GM19351 (cell line): ENCODE results near the gene RHO.
"Not testable (repeated sequence)": the region's sequence is repeated elsewhere in the genome, so short reads cannot be mapped to it uniquely, and the experiment has no call there.

Experiments
- ATAC-seq: cut with Tn5 transposase; IDR thresholded peaks from one replicate; pipeline ENCODE4 v1.9.1; 2021; ENCODE audit warnings: mild to moderate bottlenecking, moderate library complexity; ENCODE audit not compliant: unreplicated experiment

The RHO gene

DNA sequence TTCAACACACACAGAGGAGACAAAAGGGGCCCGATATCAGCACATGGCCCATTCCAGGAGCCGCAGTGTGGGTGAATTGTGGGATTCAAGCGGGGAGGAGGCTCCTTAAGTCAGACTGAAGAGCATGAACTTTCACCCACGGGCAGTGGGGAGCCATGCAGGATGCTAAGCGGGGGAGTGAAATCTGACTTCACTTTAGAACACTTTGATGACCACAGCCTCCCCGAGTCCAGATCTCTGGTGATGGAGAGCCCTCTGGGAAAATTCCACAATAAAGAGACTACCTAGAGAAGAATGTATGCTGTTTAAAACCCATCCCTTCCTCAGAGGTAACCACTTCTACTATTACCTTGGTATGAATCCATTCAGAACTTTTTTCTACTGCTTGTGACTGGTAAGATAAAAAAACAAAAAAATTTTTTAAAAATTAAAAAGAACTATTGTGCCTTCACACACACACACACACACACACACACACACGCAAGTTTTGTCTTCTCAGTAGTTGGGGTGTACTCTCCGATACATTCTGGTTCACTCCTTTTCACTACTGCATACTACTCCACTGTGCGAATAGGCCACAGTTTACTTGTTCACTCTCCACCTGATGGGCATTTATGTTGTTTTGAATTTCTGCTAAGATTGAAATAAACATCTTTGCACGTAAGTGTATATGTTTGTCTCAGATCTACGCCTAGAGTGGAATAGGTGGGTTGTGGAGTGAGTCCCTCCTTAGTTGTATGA lies 12.5 kb downstream of the RHO start:
- ATAC-seq, result no peak

DNA sequence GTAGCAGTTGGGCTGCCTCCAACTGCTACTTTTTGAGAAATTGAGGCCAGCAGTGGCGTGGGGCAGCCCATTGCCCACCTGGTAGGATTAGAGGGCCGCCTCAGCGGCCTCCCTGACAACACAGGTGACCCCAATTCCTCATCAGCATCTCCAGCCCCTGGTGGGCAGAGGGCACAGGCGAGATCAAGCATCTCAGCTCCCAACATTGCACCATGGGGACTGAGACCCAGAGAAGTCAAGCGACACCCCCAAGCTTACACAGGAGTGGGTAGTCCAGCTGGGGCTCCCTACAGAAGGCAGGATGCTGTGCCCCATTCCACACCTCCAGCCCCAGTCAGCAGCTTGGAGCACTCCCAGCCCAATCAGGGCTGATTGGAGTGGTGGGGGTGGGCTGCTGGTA lies 14.3 kb downstream of the RHO start:
- no peak for ATAC-seq

DNA sequence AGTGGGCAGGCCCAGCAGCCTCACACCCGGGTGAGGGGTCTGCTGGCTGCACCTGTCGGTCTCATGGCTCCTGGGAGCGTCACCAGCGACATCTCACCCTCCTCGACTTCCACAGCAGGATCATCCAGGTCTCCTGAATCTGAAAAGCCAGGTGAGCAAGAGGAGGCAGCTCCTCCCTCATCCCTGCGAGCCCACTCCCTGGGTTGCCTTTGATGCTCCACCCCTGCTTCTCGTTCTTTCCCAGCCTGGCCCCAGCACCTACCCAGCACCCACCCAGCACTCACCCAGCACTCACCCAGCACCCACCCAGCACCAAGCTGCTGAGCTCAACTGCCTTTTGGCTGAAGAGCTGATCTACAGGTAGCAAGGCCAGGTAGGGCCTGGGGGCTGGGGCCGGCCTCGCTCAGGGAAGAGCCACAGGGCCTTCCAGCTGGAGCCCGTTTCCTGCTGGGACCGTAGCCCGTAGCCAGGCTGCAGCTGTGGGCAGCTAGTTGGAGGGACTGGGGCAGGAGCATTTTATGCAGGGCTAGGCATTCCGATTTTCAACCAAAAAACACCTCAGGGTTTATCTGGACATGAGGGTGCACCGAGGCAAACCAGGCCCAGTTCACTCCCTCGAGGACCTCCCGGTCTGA lies 14.8 kb downstream of the RHO start, which contains the start of gene H1-8:
H1-8 (plus strand) TSS at position 20 of the 635 bp plus-strand sequence; CDS start at position 64, 44 bp downstream.
- ATAC-seq, result no peak

DNA sequence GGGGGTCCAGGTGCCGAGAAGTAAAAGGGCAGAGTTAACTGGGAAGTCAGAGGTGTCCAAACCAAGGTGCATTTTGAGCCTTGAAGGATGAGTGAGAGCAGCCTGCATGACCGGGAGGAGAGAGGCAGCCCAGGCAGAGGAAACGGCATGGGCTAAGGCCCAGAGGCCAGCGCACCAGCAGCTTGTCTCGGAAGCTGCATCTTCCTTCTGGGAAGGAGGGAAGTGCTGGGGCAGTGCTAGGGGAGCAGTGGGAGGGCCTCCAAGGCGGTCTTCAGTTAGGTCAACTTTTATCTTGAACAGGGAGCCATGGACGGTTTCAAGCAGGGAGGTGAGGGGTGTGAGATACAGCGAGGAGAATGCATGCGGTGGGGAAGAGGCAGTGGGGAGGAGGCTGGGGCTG lies 15.6 kb downstream of the RHO start:
- ATAC-seq, result no peak

DNA sequence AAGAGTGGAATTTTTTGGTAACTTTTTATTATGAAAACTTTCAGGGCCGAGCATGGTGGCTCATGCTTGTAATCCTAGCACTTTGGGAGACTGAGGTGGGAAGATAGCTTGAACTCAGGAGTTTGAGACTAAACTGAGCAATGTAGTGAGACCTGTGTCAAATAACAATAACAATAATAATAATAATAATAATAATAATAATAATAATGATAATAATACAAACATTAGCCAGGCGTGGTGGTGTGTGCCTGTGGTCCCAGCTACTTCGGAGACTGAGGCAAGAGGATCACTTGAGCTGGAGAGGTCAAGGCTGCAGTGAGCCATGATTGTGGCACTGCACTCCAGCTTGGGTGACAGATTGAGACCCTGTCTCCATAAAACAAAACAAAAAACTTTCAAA lies 17.5 kb downstream of the RHO start:
- ATAC-seq, result not testable (repeated sequence)

DNA sequence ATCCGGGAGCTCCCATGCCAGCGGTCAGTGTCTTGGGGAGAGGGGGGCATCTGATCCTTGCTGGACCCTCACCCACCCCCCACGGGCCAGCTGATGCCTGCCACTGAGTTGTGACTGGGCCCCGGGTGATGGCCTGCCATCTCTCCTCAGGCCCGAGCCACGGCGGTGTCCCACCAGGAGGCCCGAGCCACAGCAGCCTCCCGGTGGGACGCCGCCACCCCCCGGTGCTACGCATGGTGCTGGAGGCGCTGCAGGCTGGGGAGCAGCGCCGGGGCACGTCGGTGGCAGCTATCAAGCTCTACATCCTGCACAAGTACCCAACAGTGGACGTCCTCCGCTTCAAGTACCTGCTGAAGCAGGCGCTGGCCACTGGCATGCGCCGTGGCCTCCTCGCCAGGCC lies 18.8 kb downstream of the RHO start:
- ATAC-seq, result no peak

DNA sequence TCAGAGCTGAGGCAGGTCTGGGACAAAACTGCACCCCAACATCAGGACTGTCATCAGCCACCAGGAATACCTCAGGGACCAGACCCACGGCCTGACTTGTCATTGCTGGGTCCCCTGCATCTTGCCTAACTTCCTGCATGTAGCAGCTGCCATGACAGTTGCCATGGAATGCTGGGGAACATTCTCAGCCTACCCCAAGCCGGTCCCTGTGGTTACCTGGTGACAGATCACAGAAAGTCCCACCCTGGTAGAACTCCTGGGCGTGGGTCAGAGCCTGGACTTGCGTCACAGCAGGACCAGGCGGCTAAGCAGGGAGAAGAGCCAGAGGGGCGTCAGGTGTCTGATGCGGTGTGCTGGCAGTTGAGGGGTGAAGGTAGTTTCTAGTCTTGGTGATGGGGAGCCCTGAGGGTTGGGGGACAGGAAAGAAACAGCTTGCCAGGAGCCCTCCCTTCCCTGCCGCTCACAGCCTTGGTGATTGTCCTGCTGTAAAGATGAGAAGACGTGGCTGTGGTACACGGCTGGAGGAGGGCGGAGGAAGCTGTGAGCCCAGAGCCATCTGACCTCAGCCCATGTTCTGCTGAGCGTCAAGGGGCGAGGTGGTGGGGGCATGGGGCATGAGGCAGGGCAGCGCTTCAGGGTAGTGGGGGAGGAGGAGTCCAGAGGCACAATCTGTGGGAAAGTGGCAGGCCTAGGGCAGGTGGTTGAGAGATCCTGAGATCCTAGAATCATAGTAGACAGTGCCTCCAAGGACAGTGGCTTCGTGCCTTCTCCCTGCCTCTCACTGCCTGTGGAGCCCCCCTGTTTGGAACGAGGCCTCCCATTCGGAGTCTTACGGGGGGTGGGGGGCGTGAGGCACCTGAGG lies 19.9 kb downstream of the RHO start:
- no peak for ATAC-seq

DNA sequence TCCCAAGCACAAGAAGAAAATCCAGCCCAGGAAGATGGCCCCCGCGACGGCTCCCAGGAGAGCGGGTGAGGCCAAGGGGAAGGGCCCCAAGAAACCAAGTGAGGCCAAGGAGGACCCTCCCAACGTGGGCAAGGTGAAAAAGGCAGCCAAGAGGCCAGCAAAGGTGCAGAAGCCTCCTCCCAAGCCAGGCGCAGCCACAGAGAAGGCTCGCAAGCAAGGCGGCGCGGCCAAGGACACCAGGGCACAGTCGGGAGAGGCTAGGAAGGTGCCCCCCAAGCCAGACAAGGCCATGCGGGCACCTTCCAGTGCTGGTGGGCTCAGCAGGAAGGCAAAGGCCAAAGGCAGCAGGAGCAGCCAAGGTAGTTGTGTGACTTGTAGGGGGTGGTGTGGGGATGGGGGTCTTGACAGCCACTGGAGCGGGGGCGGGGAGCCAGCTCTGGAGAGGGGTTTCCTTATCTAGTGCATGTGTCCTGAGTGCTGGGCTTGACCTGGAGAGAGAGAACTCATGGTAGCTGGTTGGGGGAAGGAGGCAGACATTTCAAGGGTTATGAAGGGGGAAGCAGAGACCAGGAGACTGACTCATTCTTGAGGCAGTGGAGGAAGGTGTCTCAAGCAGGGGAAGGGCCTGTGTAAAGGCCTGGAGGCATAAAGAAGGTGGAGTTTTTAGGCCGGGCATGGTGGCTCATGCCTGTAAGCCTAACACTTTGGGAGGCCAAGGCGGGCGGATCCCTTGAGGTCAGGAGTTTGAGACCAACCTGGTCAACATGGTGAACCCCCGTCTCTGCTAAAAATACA lies 20.8 kb downstream of the RHO start:
- ATAC-seq, result no peak

DNA sequence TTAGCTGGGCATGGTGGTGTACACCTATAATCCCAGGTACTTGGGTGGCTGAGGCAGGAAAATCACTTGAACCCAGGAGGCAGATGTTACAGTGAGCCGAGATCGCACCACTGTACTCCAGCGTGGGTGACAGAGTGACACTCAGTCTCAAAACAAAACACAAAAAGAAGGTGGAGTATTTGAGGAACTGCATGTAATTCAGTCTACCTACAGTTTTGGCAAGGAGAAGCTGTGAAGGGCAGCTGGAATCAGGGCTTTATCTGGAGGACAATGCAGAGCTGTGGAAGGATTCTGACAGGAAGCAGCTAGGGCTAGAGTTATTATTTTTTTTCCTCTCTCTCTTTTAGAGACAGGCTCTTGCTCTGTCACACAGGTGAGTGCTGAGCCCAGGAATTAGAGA lies 21.4 kb downstream of the RHO start:
- no peak for ATAC-seq

DNA sequence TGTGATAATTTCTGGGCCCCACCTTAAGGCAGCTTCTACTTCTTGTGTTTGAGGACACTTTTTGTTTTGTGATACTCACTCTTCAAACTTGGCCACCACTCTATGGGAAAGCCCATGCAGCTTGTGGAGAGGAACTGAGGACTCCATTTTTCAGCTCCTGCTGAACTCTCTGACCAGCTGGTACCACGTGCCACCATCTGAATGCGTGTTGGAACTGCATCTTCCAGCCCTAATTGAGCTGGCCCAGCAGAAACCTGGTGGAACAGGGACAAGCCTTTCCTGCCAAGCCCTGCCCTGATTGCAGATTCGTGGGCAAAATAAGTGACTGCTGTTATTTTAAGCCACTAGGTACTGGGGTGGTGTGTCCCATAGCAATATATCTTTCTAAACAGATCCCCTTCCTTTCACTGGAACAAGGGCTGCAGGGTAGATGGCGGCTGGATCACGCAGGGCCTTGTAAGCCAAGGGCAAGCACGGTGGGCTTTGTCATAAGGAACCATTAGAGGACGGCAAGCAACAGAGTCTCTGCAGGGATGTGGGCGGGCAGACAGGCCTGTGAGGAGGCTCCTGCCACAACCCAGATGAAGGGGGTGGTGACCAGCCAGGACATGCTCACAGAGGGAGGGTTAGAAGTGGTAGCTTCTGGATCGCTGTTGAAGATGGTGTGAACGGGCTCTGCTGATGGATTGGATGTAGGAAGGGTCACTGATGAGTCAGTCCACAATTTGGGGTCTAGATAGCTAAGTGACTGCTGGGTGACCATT lies 24.0 kb downstream of the RHO start:
- no peak for ATAC-seq

DNA sequence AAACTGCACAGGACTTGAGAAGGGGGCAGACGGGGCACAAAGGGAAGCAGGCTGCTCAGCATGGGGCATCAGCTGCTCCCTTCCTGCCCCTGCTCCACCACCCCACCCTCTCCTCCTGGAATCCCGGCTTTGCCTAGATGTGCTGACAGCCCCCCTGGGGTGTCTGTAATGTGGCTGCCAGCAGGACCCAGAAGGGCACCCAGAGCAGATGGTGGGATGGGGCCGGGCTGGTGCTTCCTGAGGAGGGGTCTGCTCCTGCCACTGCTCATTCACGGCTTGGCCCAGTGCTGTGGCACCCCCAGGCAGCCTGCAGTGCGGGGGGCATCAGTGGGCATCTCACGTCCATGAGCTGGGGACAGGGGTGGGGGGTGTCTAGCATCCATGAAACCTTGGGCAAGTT lies 24.7 kb downstream of the RHO start:
- ATAC-seq, result no peak

DNA sequence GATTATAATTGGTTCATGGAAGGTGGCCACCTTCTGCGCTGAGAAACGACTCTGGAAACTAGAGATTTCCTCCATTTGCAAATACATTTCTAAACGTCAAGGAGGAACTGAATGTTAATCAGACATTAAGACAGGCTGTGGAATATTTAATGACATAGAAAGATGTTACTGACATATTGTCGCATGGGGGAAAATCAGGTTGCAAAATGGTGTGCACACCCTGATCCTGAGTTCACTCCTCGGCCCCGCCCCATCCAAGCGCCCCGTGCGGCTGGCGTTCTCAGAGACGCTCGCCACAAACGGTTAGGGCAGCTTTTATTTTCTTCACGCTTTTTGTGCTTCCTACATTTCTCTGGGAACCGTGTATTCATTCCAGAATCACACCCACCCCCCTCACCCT lies 25.3 kb downstream of the RHO start:
- no peak for ATAC-seq

DNA sequence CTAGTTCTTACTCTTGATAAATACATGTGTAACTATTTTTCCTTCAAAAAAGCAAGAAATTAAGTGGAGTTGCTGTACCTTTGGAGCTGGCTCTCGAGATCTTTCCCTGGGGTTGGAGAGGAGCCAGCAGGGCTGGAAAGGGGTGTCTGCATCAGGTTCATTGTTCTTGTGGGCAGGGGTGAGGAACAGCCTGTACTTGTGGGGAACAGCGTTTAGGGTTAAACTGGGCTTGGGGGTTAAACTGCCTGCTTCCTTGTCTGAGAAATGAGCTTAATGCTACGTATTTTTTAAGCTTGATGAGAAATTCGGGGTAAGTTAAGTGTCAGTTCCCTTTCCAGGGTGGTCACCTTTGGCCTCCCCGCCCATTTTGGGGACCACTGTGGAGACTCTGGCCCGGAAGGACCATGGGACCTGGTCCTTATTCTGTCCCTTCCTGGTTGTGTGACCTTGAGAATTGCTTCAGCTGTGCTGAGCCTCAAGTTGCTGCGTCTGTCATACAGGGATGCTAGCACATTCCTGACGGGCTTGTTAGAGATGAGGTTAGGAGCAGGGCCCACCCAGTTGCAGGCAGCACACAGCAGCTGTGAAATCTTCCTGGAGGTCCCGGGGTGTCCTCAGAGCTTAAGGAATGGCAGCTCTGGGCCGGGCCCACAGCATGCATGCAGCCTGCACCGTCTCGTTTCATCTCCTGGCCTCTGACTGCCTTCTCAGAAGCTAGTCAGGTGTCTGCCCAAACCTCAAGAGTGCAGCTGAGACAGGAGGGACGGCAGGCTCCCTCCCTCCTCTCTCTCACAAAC lies 26.1 kb downstream of the RHO start:
- ATAC-seq, result no peak

DNA sequence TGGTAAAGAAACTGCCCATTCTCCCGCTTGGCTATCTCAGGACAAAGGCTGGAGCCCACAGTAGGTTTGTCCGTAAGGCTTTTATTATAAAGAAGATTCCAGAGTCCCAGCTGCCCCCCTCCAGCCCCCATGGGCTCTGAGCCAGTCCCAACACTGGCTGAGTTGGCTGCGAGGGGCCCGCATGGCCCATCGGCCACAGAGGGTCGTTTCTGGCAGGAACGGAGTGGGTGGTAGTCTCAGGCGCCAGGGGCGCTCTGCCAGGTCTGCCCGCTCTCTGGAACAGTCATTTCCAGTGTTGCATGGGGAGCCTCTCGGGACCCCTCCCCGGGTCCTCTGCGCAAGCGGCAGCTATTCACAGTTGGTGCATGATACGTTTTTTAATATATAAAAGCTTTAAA lies 26.7 kb downstream of the RHO start:
- ATAC-seq, result no peak

DNA sequence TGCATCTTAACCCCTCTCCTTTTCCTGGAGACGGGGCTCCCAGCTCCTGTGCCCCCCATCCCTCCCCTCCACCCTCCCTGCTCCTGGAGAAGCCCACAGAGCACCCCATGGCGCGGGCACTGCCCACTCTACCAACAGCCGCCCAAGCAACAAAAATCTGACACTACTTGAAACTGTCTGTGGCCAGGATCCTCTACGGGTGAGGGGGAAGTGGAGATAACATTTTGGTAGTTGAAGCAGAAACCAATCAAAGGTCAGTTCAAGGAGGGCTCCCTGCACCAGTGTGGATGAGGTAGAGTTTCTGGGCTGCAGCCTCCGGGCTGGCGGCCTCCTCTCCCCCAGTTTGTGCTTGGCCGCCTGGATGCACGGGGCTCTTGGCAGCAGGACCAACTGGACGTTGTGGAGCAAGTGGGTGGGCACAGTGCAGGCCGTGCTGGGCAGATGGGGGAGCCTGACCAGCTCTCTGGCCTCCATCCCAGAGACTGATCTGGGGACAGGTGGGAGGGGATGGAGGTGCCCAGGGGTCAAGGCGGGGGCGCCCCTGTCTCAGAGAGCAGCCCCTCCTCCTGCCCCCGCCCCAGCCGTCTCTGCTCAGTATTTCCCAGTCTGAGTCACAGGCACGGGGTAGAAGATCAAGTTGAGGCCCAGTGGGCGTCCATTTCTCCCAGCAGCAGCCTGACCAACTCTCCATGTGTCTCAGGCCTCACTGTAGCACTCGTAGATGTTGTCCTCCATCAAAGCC lies 27.3 kb downstream of the RHO start:
- ATAC-seq, result no peak

DNA sequence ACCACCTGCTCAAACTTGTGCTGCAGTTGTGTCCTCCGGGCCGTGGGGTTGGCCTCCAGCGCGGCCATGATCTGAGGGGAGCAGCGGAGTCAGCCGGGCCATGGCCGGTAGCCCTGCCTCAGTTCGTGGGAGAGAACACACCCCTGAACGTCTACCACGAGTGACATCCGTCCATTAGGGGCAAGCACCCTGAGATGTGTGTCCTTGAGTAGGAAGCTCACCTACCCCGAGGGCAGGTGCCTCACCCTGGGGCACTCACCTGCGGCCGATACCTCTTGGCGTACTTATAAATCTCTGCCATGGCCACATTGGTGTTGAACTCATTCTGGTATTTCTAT lies 27.9 kb downstream of the RHO start:
- ATAC-seq, result no peak

DNA sequence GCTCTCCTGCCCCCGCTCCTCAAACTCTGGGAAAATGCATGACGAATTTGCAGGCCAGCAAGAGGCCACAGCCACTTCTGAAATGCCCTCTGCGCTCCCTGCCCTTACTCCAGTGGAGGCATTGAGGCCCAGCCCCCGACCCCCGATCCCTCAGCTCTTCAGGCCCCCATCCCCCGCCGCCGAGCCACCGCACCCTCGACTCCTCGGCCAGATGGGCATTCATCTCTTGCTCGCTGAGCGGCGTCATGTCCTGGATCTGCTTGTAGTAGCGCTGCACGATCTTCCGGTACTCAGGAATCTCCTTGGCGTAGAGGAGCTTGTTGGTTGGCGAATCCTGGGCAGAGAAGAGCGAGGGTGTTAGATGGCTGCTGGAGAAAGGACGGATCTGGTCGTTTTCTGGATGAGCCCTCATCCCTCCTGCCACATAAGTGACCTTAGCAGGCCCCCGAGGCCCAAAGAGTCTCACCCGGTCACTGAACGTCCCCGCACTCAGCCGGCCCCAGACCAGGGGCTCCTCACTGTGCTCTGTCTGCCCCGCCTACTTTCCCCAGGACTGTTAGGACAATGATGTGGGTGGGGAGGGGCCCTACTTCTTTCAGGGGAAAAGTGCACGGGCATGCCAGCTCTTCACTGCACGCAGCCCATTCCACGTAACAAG lies 28.6 kb downstream of the RHO start:
- ATAC-seq, result no peak

DNA sequence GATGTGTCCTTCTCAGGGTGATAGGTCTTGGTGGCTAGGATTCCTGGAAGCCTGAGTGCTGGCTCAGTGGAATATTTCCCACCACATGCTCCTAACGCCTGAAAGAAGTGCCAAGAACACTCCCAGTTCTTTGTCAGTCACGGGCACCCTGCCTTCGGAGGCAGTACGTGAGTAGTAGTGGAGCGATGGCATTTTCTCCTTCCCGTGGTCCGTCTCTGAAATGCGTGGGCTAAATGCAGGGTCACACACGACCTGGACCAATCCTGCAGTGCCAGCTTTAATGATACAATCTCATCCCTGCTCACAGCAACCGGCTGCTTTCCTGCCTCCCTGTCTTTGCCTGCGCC lies 29.1 kb downstream of the RHO start:
- ATAC-seq, result no peak
